ENCODE results near the gene AURKA. TPM values are rescaled to one million over a fixed set of nuclear protein-coding genes. Genes with fewer than 3 reads are reported as not detected.
"Not testable (repeated sequence)": the region's sequence is repeated elsewhere in the genome, so short reads cannot be mapped to it uniquely, and the experiment has no call there.

AURKA gene
- total RNA-seq, 1 donor from 2014 or later: 8.4 TPM

DNA sequence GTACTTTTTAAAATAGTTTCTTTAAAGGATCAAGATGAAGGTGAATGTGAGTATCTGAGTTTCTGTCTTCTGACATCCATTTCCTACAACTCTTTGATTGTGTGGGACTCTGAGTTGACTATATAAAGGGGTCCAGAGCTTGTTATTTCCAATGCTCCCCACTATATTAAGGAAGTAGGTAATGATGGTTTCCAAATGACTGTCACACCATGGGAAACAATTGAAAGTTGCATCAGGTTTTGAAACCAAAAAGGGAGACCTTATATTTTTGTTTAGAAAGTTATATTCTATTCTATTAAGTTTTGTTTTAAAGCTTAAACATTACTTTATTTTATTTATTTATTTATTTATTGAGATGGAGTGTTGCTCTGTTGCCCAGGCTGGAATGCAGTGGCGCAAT is 31.2 kb upstream of the AURKA start:
- no peak for ATAC-seq
- intact Hi-C loops (cut with DNase I): no loop called here
- no peak for DNase-seq (ENCODE audit: missing footprints)

DNA sequence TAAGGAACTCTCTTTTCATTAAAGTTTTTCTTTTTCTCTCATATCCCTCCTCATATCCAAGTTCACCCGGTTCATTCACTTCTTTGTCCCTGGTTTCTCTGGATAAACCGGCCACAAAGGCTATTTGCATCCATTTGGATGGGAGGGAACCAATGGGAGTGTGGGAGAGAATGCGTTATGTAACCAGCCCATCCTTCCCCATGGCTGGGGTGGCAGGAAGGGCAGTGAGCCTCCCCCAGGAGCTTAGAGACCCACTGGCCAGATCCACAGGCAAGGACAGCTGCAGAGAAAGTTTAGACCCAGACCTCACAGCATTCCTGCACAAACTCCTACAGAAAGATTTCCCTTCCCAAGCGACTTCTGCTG is 30.8 kb upstream of the AURKA start:
- intact Hi-C loops (cut with DNase I): no loop called here
- ATAC-seq: no peak
- no peak for DNase-seq (ENCODE audit: missing footprints)

DNA sequence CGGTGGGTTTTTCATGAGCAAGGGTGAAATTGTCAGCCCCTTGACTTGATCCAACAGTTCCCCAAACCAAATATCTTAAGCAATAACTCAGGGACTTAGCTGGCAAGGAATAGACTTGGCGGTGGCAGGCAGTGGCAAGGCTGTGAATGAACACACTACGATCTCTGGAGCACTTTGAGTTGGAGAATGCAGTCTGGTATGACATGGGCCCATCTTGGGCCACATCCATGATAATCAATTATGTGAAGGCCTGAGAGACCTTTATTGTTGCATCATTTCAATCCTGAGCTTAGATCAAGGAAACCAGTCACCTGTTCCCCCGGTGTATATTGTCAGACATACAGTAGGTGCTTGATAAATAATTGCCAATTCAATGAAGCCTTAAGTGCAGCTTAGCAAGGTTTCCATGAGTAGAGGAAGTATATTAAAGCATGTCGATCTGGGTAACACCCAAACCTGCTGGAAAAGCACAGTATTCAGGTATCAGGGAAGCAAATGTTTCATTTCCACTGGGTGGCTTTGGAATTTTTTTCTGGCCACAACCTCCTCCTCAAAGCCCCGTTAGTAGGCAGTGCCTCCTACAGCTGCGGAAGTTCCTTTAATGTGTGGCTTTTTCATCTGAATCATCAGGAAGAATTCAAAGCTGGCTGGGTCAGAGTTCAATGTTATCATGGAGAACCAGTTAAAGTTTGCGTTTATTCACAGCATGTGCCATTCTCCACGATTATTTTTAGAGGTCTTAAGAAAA is 30.2 kb upstream of the AURKA start:
- intact Hi-C loops (cut with DNase I): no loop called here
- DNase-seq (ENCODE audit: missing footprints): no peak
- ATAC-seq: no peak

DNA sequence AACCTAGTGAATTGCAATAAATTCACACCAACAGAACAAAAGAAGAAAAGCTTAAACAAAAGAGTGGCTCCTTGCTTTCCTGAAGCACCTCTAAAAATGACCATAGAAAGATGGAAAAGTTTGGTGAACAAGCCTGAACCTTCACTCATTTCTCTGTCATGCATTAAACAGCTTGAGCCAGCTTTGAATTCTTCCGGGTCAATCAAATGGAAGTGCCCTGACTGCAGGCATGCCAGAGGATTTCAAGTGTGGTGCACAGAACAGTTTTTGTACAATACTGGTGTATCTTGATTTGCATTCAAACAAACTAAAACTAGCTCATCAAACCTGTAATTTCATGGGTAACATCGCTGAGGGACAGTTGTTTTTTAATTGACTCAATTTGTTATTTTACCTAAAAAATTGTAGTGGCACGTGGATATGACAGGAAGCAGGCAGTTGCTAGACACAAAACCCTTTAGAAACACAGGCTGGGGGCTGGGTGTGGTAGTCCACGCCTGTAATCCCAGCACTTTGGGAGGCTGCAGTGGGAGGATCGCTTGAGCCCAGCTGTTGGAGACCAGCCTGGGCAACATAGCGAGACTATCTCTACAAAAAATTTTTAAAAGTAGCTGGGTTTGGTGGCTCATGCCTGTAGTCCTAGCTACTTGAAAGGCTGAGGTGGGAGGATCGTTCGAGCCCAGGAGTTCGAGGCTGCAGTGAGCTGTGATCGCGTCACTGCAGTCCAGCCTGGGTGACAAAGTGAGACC is 29.1 kb upstream of the AURKA start:
- intact Hi-C loops (cut with DNase I): no loop called here

DNA sequence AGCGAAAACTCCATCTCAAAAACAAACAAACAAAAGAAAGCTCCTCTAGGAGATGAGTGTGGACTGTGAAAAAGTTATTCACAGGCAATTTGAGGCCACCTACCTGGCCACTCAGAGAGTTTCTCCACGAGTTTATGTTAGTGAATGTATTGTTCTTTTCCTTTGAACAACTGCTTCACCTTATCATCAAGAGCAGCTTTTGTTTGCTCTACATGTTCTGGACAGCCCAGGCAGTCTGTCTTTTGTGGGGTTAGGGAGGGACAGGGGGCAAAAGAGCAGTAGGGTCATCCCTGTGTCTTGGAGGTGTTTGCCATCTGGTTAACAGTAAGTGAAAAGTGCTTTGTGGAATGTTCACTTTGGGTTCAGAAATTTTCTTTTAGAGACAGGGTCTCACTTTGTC is 28.0 kb upstream of the AURKA start:
- intact Hi-C loops (cut with DNase I): no loop called here
- no peak for DNase-seq (ENCODE audit: missing footprints)
- ATAC-seq: no peak

More for the DNA sequence above, 29.1 kb upstream of the AURKA start:
- ATAC-seq (no peak), DNase-seq (ENCODE audit: missing footprints) (no peak)

DNA sequence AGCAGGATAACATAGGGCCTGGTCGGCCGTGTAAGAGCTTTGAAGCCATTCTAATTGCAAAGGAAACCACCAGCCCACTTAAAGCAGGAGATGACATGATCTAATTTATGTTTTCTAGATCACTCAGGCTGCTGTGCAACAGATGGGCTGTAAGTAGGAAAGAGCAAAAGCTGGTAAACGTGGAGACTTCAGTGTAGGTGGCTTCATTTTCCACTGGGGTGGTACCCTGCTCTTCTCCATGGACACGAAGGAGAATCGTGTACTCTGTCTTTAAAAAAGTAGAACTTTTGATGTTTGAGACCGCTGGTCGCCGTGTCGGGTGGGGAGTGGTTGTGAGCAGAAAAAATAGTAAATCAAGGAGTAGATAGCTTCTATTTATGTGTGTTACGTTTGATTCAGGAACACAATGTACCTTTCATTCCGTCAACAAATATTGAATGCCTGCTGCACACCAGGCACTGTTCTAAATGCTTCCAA is 26.4 kb upstream of the AURKA start:
- intact Hi-C loops (cut with DNase I): loop anchor here (1.0 kb wide), 1 partner anchor 10 kb away; no protein-coding TSS in a partner anchor
- ATAC-seq (no peak), DNase-seq (ENCODE audit: missing footprints) (no peak)

DNA sequence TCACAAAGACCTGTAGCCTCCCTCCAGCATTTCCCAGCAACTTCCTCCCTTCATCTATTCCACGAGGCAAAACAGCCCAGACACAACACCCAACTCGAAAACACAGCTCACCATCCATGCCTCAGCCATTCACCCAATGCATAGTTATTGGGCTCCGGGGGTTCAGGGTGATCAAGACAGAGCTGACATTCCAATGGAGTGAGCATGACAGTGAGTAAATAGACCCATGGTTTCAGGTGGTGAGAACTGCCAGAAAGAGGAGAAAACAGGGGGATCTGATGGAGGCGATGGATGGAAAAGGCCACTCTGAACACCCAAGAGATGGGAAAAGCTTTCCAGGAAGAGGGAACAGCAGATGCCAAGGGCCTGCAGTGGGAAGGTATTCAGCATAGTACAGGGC is 25.9 kb upstream of the AURKA start:
- intact Hi-C loops (cut with DNase I): loop anchor here (1.0 kb wide), 1 partner anchor 10 kb away; no protein-coding TSS in a partner anchor
- no peak for ATAC-seq
- DNase-seq (ENCODE audit: missing footprints): no peak

DNA sequence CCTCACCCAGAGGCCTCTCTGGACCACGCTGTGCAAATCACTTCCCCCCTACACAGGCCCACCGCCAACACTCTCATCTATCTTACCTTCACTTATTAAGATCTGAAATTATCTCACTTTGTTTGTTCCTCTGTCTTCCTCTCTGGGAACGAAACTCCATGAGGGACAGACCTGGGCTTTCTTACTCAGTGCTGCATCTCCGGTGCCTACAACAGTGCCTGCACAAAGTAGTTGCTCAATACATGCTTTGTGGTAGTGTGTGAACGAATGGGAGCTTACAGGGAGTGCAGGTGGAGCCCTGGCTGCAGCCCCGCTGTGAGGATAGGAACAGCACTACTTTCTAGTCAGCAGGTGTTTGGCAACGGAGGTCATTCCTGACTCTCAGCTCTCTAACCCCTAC is 25.4 kb upstream of the AURKA start:
- ATAC-seq (no peak), DNase-seq (ENCODE audit: missing footprints) (no peak)
- intact Hi-C loops (cut with DNase I): no loop called here

DNA sequence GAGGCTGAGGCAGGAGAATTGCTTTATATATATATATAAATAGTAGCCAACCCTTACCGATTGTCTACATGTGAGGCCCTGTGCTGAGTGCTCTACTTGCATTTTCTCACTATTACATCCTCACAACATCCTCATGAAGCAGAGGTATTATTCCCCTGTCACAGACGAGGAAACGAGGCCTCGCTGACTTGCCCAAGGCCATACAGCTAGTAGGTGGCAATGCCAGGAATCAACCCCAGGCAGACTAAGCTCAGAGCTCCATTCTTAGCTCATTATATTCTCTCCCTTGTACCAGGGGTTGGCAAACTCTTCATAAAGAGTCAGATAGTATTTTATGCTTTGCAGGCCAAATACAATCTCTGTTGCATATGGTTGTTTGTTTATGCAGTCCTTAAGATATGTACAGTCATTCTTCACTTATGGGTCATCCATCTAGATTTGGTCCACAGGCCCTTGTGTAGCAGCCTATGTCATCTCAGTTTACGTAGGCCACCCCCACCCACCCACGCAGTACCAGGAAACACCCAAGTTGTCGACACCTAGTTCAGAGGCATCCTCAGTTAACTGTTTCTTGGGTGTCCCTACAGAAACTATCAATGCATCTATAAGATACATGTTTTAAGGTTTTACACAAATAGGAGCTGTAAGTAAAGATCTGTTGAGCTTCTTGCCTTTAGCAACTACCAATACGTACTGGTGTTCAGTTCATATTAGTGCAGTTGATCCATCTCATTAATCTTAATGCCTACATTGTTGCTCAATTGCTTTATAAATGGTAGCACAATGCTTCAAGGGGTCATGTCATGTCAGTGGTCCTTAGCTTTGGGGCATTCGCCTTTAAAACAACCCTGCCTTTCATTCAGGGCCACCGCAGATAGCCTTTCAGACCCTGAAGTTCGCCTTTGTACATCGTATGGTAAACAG is 23.1 kb upstream of the AURKA start:
- DNase-seq (ENCODE audit: missing footprints) (no peak), ATAC-seq (no peak)
- intact Hi-C loops (cut with DNase I): loop anchor here (5.0 kb wide), 1 partner anchor 52 kb away; the partner anchor contains the start of gene RTF2

DNA sequence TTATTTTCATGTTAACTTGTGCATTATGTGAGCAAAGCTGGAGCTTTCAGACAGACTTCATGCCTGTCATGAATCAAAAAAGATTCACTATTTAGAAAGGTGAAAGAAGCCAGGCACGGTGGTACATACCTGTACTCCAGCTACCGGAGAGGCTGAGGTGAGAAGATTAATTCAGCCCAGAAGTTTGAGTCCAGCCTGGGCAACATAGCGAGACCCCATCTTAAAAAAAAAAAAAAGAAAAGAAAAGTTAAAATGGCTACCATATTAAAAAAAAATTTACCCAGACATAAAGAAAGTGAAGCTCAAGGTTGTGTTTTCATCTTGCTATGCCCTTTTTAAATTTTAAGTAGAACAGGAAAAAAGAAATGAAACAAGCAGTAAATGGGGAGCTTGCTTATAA is 20.9 kb upstream of the AURKA start:
- ATAC-seq (no peak), DNase-seq (ENCODE audit: missing footprints) (no peak)
- intact Hi-C loops (cut with DNase I): loop anchor here (5.0 kb wide), 1 partner anchor 54 kb away; the partner anchor contains the start of gene RTF2

DNA sequence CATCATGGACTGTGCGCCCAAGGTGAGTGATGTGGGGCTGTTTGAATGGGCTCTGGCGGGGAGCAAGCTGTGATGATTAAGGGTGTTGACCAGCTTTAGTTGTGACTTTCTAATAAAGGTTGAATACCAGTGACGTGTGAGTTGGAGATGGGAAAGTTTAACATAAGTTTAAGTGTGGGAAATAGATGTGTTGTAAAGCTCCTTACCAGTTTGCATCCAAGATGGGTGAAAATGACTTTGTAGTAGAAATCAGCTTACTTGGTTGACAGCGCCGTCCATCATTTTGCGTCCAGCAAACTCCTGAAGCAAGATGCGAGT is 20.4 kb upstream of the AURKA start:
- ATAC-seq (no peak), DNase-seq (ENCODE audit: missing footprints) (no peak)
- intact Hi-C loops (cut with DNase I): loop anchor here (5.0 kb wide), 1 partner anchor 55 kb away; the partner anchor contains the start of gene RTF2

DNA sequence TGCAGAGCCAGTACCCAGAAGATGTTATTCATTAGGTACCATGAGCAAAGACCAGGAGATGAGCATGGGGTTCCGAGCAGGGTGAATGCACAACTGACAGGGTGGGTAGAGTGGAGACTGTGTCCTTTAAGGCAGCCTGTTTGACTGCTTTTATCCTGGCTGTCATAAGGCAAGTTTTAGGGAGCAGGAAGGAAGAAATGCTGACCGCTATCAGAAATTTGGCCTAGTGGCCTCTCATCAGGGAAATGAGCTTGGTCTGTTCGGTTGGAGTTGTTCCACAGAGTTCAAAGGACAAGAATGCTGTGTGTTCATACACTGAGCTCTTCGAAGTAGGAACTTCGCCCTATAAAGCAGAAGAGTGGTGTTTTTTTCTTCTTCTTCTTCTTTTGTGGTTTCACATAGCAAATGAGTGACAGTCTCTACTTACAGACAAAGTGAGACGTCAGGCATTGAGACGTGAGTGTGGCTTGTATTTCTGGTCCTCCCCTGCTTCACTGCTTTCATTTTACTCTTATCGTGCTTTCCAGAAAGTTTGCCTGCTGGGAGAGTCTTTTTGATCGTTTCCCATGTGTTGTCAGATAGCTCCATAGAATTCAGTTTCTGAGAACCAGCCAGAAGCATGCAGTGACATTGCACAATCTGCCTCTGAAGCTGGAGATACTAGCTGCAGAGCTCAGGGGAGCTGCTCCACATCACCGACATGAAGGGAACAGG is 19.9 kb upstream of the AURKA start, which contains the start of gene CASS4:
Gene CASS4 (plus strand): TSS at position 502 of the 714 bp plus-strand sequence. CDS start 199 bp downstream, at position 701.
- intact Hi-C loops (cut with DNase I): loop anchor here (5.0 kb wide), 1 partner anchor 55 kb away; the partner anchor contains the start of gene RTF2

DNA sequence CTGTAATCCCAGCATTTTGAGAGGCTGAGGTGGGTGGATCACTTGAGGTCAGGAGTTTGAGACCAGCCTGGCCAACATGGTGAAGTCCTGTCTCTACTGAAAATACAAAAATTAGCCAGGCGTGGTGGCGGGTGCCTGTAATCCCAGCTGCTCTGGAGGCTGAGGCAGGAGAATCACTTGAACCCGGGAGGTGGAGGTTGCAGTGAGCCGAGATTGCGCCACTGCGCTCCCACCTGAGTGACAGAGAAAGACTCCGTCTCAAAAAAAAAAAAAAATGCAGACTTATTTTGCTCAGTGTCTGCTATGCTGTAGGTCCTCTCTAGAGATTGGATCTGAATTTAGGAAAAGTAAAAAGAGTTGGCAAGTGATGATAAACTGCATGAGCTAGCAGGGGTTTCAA is 19.3 kb upstream of the AURKA start:
- DNase-seq (ENCODE audit: missing footprints); ATAC-seq: not testable (repeated sequence)
- intact Hi-C loops (cut with DNase I): loop anchor here (5.0 kb wide), 1 partner anchor 56 kb away; the partner anchor contains the start of gene RTF2

More for the DNA sequence above, 19.9 kb upstream of the AURKA start, which contains the start of gene CASS4:
- DNase-seq (ENCODE audit: missing footprints) (no peak), ATAC-seq (peak; percentile 80)

DNA sequence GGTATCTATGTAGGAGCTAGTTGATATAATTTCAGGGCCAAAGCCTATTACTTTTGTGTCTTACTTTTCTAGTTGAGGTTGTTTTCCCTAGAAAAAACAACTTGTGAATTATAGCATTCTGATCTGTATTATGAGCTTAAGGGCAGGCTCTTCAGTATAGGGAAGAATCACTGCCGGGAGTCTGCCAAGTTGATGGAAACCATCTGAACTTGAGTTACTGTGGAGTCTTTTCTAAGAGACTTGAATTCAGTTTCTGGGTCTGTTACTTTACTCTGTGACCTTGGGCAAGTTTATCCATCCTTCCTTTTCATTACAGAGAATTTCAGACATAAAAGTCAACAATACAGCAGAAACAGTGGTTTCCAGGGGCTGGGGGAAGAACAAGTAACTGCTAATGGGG is 17.9 kb upstream of the AURKA start:
- DNase-seq (ENCODE audit: missing footprints) (no peak), ATAC-seq (no peak)
- intact Hi-C loops (cut with DNase I): loop anchor here (5.0 kb wide), 1 partner anchor 57 kb away; the partner anchor contains the start of gene RTF2

DNA sequence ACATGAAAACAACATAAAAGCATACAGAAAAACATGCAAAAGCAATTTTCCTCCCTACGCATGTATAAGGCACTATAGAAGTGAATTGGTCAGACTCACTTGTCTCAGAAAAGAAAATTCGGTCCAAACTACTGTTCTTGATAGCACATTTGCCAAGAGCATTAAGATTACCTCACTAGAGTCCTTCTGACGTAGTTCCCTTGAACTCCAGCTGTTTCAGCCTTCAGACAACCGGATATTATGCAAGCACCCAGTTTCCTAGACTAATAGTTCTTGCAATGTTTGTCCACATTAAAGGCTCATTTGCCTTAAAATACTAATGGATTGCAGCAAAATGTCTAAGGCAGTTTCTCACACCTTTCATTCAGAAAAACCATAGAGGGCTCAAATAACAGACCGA is 17.5 kb upstream of the AURKA start:
- ATAC-seq: peak; percentile 23
- intact Hi-C loops (cut with DNase I): no loop called here
- DNase-seq (ENCODE audit: missing footprints): no peak

DNA sequence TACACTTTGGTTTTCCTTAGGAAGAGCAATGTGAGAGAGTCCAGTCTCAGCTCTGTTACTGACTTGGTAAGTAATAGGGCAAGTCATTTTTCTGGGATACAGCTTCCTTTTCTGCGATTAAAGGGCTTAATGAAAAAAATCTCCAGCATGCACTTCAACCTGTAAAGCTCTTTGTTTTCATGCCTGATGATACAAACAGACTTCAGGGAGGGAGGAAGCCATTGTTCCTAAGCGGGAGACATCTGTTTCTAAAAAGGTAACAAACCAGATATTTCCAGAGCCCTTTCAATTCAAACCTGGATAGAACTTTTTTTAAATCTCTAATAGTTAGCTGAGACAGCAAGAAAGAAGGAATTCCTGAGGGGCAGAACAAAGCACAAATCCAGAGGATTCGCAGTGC is 14.9 kb upstream of the AURKA start:
- ATAC-seq: no peak
- DNase-seq (ENCODE audit: missing footprints): no peak
- intact Hi-C loops (cut with DNase I): no loop called here

DNA sequence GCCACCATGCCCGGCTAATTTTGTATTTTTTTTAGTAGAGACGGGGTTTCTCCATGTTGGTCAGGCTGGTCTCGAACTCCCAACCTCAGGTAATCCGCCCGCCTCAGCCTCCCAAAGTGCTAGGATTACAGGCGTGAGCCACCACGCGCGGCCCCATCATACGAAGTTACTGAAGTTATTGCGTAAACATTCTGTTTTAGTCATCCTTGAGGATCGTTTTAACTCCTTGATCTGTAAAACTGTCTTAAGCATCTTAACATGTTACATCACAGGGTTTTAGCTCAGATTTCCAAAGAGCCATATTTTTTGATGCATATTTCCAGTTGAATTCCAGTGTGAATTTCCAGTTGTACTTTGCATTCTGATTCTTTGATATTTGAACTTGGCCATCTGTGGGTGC is 13.3 kb upstream of the AURKA start:
- DNase-seq (ENCODE audit: missing footprints); ATAC-seq; intact Hi-C loops (cut with DNase I): not testable (repeated sequence)

DNA sequence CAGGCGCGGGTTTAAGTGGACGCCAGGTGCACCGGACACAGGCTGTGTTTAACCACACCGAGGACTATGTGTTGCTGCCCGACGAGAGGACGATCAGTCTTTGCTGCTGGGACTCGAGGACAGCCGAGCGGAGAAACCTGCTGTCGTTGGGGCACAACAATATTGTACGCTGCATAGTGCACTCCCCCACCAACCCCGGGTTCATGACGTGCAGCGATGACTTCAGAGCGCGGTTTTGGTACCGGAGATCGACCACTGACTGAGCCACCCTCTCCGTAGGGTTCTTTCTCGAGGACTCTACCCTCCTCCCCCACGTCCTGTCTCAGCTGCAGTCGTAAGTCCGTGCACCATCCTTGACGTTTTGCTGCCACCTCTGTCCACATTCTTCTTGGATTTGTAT is 11.4 kb upstream of the AURKA start:
- DNase-seq (ENCODE audit: missing footprints) (no peak), ATAC-seq (no peak)
- intact Hi-C loops (cut with DNase I): no loop called here
